HL-60/S4 treated with phorbol 12-myristate 13-acetate at 8.2 ng/mL for 4 days and 3 days (cell line): ENCODE measurements around the gene FAM193A.
"Not testable (repeated sequence)": the region's sequence is repeated elsewhere in the genome, so short reads cannot be mapped to it uniquely, and the experiment has no call there.

Experiments
- in situ Hi-C: fragments of 300-500 bp; cut with MboI; formaldehyde crosslinking; loops from 2 replicates; pipeline ENCODE4 v1.15.0; 2022; ENCODE audit warnings: low sequenced_read_pairs

FAM193A gene

DNA sequence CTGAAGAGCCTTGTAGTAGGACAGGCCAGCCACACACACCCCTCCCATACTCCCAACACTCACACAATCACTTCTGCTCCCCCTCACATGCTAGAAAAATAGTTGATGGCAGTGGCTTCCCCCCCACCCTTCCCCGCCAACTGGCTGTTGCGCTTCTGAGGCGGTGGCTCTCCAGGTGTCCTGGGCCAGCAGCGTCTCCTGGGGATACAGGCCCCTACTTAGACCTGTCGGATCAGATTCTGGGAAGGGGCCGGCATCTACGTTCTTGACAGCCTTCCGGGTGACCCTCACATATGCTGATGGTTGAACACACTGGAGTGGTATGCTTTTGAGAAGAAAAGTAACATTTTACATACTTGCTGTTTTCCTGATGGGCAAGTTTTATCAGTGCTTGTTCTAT lies 179.8 kb downstream of the FAM193A start:
- in situ Hi-C loops, result no loop called here

DNA sequence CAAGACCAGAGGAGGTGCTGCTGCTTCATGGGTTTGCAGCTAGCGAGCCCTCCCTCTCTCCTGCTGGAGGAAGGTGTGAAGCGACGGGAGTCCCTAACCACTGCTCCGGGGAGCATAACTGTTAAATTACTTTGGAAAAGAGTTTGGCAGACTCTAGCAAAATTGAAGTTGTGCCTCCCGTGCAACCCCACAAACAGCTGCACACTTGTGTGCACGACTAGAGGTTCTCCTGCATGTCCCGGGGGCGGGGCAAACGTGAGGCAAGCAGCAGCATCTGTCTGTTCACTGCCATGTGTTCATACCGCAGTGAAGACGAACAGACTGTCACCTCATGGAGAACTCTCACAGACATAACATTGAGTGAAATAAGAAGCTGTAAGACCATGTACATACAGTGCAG lies 185.1 kb downstream of the FAM193A start:
- in situ Hi-C loops, result no loop called here

GRCh38 chr4:2722033-2722432 lies 185.6 kb downstream of the FAM193A start:
- in situ Hi-C loops, result no loop called here

- in situ Hi-C loops, result no loop called here
Observed at GRCh38 chr4:2723751-2724150, 187.3 kb downstream of the FAM193A start.

GRCh38 chr4:2725380-2725779 lies 188.9 kb downstream of the FAM193A start:
- in situ Hi-C loops, result no loop called here

- in situ Hi-C loops, result not testable (repeated sequence)
Observed at GRCh38 chr4:2726881-2727280, 190.4 kb downstream of the FAM193A start.

GRCh38 chr4:2728221-2728620 lies 191.8 kb downstream of the FAM193A start:
- in situ Hi-C loops, result no loop called here

DNA sequence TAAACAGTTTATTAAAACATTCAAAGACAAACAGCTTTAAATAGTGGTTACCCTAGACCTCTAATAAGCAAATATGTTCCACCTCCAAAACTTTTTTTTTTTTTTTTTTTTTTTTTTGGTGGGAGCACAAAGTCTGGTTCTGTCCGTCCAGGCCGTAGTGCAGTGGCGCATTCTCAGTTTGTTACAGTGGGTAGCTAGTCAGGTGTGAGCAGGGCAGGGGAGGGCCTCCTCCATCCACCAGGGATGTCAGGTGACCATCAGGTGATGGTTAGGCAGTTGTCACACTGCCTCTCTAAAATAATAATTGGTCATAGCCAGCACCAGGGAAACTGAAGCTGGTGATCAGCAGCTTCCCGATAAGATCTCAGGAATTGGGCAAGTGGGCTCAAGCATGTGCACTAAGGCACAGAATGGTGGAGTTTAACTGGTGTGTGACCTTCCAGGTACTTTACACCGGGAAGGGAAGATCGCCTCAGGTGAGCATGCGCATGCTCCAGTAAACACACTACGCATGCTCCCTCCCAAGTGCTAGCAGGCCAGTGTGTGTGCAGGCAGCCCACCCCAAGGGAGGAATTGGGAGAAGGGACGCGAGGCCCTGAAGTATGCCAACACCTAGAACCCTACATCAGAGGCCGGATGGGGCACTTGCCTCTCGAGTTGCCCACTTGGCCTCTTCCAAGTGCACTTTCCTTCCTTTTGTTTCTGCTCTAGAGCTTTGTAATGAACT lies 192.5 kb downstream of the FAM193A start:
- in situ Hi-C loops, result no loop called here

- in situ Hi-C loops, result no loop called here
Observed at GRCh38 chr4:2729533-2729875, 193.1 kb downstream of the FAM193A start.

DNA sequence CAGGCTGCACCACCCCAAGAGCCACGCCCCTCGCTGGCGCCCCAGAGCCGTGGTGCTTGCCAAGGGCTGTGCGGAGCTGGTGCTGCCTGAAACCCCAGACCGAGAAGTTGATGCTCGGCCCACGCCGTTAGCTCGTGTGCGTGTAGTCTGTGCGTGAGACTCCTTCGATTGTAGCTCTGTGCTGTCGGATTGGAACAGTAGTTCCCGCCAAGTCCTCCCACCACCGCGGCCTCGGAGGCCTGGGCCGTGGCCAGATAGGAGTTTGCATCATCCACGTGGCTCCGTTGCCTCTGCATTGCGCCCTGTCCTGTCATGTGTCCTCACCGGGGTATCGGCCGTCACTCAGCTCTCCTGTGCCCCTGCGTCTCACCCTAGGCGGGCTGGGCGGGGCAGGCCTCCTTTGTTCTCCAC lies 195.5 kb downstream of the FAM193A start:
- in situ Hi-C loops, result no loop called here

DNA sequence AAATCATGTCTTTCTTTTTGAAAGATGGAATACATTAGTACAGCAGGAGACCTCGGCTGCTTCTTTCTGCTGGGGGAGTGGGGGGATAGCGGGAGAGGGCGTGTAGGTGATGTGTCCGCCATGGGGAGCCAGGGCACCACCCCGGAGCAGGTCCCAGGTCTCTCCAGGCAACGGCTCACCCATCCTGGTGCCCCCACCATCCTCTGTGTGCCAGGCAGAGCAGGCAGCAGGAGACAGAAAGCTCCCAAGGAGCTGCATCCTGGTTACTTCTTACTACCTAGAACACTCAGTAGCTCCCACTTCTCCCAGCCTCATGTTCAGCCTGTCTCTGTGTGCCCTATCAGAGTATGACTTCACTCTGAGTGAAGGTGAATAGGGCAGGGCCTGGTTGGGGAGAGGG lies 196.1 kb downstream of the FAM193A start:
- in situ Hi-C loops, result no loop called here

DNA sequence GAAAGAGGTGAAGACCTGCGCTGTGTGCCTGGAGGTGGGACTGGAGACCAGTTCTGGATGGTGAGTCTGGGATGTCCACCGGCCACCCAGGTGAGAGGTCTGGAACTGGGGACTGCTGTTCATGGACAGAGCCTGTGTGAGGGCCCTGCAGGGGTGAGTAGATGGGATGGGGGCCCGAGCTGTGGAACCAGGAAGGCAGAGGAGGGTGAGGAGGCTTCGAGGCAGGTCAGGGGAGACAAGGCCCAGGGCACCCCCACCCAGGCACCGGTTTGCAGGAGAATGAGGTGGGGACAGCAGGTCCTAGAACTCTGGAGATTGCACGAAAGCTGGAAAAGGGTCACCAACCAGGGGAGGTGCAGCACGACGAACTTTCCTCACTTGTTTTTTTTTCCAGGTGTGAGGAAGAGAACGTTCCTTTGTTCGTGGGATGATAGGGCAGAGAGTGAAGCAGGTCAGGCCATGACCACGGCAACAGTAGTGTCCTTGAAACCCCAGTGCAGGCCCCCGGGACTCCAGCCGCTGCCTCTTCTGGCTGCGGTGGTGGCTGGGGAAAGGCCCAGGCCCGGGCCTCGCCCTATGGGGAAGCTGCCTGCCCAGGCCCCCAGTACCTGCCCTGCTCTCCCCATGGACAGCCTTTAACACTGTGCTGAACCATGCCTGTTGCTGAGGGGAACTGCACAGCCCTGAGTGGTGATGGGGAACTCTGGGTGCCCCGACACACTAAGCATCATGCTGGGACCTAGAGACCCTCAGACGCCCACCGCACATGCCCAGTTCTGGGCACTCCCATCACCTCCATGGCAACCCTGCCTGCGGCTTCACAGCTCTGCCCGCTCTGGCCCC lies 196.8 kb downstream of the FAM193A start:
- in situ Hi-C loops, result no loop called here

DNA sequence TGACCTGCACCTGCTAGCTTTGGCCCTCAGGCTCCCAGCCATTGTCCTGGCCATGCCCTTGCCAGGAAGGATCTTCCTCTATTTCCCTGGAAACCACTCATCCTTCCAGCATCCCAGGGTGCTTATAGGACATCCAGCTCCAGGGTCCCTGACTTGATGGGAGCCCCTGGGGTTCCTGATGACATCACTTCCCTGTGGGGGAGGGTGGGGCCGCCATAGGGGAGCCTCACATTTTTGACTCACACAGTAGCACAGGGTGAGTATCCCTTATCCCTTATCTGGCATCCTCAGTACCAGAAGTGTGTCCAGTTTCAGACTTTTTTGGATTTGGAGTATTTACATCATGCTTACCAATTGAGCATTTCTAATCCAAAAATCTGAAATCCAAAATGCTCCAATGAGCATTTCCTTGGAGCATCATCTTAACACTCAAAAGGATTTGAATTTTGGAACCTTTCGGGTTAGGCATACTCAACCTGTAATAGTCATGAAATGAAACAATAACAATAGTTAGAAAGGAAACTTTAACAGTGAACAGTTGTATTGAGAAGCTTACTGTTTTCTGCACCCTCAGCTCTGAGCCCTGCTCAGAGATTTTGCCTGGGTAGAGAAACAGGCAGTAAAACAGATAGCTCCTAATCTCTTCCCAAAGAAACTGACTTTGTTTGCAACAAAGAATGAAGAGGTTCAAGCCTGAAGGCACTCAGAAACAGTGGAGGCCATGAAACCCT lies 197.6 kb downstream of the FAM193A start:
- in situ Hi-C loops, result no loop called here

DNA sequence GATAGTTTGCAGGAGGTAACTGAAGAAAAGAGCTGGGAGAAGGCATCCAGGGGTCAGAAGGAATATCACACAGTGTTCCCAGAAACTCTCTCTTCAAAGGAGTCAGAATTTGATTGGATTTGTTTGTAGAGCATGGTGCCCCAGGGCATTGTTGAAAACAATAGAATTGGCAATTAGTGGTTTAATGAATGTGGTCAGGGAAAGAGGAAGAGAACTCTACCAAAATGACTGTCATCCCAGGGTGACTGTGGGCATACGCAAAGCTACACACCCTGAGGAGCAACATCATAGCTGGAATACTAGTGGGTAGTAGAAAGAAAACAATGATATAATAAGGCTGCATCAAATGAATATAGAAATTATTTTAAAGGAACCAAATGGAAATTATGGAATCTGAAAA lies 198.2 kb downstream of the FAM193A start:
- in situ Hi-C loops, result no loop called here

- in situ Hi-C loops, result no loop called here
Observed at GRCh38 chr4:2735869-2736268, 199.4 kb downstream of the FAM193A start.

DNA sequence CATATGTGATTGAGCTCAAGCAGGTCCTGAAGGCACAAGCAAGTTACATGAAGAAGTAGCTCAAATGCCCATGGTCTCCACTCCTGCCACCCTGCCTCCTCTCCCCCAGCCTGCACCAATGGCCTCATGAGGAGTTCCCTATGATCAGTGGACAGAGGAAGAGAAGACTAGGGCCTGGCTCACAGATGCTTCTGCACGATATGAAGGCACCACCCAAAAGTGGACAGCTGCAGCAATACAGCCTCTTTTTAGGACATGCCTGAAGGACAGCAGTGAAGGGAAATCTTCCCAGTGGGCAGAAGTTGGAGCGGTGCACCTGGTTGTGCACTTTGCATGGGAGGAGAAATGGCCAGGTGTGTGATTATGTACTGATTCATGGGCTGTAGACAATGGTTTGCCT lies 201.8 kb downstream of the FAM193A start:
- in situ Hi-C loops, result not testable (repeated sequence)

- in situ Hi-C loops, result no loop called here
Observed at GRCh38 chr4:2741626-2742025, 205.2 kb downstream of the FAM193A start.

GRCh38 chr4:2742081-2742822 lies 205.8 kb downstream of the FAM193A start:
- in situ Hi-C loops, result no loop called here

- in situ Hi-C loops, result no loop called here
Observed at GRCh38 chr4:2742823-2743517, 206.5 kb downstream of the FAM193A start.
